GM12875 (cell line): Measurements from ENCODE around the gene STRIT1.
"Not testable (repeated sequence)": the region's sequence is repeated elsewhere in the genome, so short reads cannot be mapped to it uniquely, and the experiment has no call there.

Experiments used
- H3K4me3 ChIP-seq: one replicate; pipeline ENCODE4 v1.5.1; 2011; ENCODE audit warnings: low read depth, low read length, control low read depth
- TF ChIP-seq, protein P1 (sequence below): IDR thresholded peaks from 2 replicates; pipeline ENCODE4 v1.5.1; 2011; ENCODE audit warnings: low read depth, mild to moderate bottlenecking, control low read depth, inconsistent platforms, low read length, moderate library complexity, borderline replicate concordance; ENCODE audit not compliant: insufficient read depth

STRIT1 gene

DNA sequence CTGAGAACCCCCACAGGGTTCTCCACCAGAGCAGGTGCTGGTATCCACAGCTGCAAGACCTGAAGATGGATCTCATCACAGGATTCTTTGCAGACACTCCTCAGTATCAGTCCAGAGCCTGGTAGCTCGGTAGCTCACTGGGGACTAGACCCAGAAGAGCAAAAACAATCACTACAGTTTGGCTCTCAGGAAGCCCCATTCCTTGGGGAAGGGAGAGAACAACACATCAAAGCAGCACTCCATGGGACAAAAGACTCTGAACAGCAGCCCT is 22.2 kb downstream of the STRIT1 start:
- TF ChIP-seq, protein P1, sequence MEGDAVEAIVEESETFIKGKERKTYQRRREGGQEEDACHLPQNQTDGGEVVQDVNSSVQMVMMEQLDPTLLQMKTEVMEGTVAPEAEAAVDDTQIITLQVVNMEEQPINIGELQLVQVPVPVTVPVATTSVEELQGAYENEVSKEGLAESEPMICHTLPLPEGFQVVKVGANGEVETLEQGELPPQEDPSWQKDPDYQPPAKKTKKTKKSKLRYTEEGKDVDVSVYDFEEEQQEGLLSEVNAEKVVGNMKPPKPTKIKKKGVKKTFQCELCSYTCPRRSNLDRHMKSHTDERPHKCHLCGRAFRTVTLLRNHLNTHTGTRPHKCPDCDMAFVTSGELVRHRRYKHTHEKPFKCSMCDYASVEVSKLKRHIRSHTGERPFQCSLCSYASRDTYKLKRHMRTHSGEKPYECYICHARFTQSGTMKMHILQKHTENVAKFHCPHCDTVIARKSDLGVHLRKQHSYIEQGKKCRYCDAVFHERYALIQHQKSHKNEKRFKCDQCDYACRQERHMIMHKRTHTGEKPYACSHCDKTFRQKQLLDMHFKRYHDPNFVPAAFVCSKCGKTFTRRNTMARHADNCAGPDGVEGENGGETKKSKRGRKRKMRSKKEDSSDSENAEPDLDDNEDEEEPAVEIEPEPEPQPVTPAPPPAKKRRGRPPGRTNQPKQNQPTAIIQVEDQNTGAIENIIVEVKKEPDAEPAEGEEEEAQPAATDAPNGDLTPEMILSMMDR = no peak
- H3K4me3 ChIP-seq = no peak overlapping the region

DNA sequence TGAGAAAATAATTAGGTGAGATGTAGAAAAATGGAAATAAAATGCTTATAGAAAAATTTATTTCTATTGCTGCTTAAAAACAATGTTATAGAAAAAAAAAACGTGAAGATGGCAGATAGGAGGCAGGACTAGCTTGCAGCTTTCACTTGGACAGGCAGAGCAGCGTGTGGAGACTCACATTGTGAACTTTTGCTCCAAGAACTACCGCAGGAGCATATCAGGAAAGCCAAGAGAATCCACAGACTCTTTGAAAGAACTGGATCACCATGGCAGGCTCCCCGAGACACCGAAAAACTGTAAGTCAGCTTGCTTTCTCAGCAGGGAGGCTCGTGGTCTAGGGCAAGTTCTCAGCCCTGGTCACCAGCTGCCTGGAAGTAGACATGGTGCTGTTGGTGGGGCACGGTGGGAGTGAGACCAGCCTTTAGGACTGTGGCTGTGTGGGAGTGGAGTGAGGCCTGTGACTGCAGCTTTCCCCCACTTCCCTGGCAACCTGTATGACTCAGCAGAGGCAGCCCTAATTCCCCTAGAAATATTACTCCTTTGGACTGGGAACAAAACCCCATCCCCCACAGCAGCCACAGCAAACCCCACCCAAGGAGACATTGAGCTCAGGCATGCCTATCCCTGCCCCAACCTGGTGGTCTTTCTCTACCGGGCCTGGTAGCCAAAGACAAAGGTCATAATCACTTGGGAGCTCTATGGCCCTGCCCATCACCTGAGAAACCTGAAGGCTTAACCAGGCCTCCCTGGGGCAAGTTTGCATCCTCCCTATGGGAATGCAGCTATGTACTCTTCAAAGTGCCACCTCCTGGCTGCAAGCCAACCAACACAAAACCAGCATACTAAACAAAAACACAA is 22.8 kb downstream of the STRIT1 start:
- TF ChIP-seq, protein P1 = no peak

DNA sequence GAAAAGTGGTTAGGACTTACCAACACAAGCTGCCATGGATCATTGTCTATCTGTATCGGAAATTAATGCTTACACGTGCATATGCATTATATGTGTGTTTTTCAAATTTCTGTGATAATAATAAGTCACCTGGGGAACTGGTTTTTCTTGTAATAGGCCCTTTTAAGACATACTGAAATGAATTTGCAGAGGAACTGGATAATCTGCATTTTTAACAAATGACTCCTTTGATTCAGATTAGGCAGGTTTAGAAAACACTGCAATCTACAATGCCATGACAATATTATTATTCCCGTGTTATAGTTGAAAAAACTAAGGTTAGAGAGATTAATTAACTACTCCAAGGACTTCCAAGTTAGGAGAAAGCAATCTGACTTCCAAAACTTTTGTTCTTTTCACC is 23.4 kb downstream of the STRIT1 start:
- H3K4me3 ChIP-seq = no peak overlapping the region
- TF ChIP-seq, protein P1 = no peak

More for the DNA sequence above, 22.8 kb downstream of the STRIT1 start:
- H3K4me3 ChIP-seq = no peak overlapping the region

DNA sequence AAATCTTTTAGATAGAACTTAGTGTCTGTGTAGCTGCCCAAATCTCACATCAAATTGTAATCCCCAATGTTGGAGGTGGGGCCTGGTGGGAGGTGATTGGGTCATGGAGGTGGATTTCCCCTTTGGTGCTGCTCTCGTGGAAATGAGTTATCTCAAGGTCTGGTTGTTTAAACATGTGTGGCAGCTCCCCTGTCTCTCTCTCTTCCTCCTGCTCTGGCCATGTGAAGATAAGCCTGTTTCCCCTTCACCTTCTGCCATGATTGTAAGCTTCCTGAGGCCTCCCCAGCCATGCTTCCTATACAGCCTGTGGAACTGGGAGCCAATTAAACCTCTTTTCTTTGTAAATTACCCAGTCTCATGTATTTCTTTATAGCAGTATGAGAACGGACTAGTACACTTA is 30.6 kb downstream of the STRIT1 start:
- not testable (repeated sequence) for H3K4me3 ChIP-seq

DNA sequence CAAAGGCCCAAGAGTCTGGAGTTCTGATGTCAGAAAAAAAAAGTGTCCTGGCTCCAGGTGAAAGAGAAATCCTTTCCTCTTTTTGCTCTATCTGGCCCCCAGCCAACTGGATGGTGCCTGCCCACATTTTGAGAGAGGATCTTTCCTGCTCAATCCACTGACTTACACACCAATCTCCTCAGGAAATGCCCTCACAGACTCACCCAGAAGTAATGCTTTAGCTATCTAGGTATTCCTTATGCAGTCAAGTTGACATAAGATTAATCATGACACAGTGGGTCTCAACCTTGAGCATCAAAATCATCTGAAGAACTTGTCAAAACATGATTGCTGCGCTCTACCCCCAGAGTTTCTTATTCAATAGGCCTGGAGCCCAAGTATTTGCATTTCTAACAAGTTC is 31.2 kb downstream of the STRIT1 start:
- TF ChIP-seq, protein P1 = no peak
- H3K4me3 ChIP-seq = no peak overlapping the region

DNA sequence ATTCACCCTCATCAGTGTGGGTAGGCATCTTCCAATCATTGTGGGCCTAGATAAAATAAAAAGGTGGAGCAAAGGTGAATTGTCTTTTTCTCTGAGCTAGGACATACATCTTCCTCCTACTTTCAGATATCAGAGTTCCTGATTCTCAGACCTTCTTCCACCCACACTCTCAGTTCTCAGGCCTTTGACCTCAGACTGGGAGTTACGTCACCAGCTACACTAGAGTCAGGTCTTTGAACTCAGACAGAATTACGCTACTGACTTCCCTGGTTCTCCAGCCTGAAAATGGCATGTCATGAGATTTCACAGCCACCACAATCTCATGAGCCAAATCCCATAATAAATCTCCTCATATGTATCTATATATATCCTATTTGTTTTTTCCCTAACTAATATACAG is 39.0 kb downstream of the STRIT1 start:
- H3K4me3 ChIP-seq = no peak overlapping the region
- TF ChIP-seq, protein P1 = no peak

DNA sequence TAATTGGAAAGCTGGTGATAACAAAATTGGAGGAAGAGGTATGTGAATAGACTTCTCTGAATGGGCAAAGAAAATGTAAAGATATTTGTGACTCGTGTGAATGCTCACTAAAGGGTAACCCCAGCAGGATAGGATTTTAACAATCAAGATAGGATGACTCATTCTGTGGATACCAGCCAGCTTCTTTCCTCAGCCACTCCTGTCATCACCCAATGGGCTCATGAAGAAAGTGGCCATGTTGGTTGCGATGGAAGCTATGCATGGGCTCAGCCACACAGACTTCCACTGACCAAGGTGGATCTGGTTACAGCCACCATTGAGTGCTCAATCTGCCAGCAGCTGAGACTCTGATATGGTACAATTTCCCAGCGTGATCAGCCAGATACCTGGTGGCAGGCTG is 40.9 kb downstream of the STRIT1 start:
- TF ChIP-seq, protein P1 = no peak
- no peak overlapping the region for H3K4me3 ChIP-seq
